GM18508 (cell line): ENCODE results near the gene GNG10.
"Not testable (repeated sequence)": the region's sequence is repeated elsewhere in the genome, so short reads cannot be mapped to it uniquely, and the experiment has no call there.

ENCODE experiments used
- ATAC-seq: cut with Tn5 transposase; IDR thresholded peaks from one replicate; pipeline ENCODE4 v1.9.1; 2021; ENCODE audit warnings: moderate number of reproducible peaks; ENCODE audit not compliant: insufficient read depth, unreplicated experiment

The GNG10 gene

DNA sequence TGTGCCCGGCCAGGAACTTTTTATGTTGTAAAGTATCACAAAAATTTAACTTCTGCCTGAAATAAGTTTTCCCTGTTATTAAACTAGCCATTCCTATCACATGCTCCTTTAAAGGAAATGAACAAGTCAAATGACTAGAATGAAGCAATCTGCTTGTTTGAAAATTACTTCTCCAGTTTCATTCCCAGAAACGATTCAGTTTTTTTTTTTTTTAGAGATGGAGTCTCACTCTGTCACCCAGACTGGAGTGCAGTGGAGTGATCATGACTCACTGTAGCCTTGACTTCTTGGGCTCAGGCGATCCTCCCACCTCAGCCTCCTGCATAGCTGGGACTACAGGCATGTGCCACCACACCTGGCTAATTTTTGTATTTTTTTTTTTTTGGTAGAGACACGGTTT lies 13.3 kb upstream of the GNG10 start:
- no peak for ATAC-seq

DNA sequence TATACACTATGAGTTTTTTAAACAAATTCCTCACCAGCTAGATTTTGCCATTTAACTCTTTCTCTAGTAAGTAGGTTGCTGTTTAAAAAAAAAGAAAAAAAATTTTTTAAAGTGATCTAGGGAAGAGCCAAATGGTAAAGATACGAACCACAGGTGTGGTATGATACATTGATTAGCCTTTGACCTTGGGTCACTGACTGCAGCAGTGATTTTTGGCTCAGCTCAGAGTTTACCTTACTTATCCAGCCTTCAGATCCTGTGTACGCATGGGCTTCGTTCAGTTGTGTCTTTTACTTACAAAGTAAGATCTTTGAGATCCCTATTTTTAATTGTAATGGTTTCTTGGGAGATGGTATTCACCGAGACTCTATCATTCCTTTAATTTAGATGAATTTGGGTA lies 12.4 kb upstream of the GNG10 start:
- ATAC-seq: no peak

DNA sequence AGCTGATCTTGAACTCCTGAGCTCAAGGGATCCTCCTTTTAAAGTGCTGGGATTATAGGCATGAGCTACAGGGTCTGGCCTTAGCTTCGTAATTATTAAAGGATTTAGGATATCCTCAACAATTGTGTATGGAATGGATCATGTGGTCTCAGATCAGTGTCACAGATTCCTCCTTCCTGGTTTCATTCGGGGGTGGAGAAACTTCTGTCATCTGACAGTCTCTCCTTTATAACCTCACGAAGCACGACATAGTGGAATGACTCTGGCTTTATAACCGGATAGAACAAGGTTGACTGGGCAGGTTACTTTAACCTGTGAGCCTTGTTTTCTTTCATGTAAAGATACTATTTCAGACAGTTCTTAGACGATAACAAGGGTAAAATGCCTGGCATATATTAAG lies 4.4 kb upstream of the GNG10 start:
- no peak for ATAC-seq

DNA sequence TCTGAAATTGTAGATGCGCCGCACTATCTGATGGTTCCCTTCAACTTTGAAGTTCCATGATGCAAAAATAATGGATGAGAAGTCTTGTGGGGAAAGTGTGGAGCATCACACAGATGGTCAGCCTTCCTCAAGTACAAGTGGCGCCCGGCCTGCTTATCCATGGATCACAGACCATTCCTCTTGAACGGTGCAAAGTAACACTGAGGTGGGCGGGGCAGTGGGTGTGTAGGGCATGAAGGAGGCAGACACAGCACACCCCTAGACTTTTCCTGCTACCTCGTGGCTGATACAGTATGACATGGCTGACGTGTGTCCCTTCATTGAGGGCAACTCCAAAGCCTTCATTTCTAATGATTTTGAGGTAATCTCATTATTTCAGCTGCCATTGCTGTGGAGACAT lies 2.5 kb upstream of the GNG10 start:
- no peak for ATAC-seq

DNA sequence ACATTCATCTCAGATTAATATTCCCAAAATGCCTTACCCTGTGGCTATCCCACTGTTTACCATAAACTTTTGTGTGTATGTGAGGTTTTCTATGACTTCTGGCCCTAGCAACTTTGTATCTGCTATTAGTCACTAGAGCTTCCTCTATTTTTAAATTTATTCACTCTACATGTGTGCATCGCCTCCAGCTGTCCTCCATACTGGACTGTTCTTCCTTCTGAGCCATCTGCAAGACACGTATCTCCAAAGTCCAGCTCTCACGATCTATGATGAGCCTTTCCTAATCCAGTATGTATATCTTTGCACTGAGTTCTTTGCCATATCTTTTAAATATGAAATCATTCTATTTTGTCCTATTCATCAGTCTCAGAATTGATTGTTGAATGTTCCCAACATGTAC lies 1.7 kb upstream of the GNG10 start:
- no peak for ATAC-seq

DNA sequence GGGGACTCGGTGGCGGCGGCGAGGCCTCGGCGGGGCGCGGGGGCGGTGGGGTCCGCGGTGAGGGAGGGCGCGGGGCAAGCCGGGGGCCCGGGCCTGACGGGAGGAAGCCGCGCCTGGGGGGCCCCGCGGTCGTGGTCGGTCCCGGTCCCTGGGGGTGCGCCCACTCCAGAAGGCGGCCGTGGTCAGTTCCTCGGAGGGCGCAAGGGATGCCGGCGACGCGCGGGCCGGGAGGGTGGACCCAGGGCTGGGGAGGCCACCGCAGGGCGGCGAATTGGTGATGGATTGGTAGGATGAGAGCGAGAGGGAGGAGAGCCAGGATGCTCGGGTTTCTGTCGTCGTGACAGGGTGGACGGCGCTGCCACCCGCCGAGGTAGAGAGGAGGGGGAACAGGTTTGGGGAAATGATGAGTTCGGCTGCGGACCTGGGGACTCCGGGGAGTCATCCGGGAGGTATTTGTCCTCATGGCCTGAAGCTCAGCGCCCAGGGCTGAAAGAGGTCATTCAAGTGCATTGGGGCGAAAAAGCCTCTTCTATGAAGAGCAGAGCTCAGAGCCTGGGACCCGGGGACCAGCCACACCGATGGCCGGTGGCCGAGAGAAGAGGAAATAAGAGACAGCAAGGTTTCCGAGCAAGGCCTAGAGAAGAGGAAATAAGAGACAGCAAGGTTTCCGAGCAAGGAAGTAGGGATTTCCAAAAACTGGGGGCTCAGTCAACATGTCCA lies 557 bp downstream of the GNG10 start:
- ATAC-seq: peak; percentile 26

DNA sequence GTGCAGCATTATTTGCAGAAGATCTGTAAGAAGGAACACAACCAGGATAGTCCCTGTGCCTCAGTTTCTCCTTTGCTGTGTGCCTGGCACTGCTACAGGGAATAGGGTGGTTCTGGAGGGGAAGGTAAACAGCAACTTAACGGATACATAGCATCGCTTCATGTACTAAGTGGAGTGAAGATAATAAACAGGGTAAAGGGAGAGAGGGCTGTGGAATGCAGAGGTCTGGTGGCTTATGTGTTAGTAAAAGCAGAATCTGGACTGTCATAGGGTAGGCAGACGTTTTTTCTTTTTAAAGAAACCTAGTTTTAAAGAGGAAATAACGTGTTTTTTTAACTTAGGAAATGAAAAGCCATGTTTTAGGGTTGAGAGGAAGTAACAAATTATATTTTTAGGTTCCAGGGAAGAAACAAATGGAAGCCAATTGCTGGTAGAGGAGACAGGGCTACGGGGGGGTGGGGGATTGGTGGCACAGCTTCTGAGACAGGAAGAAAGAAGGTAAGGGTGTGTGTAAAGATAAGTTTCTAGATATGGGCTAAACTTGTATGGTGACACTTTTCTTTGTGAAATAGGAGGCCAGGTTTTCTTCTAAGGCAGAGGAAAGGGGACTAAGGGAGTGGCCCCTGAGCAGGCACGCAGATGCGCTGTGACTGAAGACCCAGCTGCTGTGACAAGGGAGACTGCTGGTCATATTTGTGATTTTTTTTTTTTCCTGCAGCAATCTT lies 1.3 kb downstream of the GNG10 start:
- ATAC-seq: no peak

DNA sequence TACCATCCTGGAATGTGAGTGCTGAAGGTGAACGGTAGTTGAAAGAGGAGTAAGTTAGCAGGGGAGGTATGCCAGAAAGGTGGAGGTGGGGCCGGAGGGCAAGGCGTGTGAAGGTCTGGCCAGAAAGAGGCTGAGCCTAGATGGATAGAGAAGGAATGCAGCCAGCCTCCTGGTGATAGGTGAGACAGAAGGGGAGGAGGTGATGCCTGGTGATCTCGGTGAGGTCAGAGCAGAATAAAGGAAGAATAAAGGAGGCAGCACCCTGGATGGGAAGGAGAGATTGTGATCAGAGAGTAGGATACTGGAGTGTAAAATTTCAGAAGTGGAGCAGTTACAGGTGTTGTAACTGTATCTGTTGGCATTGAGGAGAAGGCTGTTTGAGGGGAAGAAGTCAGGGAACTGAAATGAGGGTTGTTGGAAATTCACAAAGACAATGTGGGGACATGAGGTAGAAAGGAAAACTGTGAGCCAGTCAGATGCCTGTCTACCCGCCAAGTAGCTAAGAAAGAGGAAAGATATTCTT lies 2.0 kb downstream of the GNG10 start:
- no peak for ATAC-seq

DNA sequence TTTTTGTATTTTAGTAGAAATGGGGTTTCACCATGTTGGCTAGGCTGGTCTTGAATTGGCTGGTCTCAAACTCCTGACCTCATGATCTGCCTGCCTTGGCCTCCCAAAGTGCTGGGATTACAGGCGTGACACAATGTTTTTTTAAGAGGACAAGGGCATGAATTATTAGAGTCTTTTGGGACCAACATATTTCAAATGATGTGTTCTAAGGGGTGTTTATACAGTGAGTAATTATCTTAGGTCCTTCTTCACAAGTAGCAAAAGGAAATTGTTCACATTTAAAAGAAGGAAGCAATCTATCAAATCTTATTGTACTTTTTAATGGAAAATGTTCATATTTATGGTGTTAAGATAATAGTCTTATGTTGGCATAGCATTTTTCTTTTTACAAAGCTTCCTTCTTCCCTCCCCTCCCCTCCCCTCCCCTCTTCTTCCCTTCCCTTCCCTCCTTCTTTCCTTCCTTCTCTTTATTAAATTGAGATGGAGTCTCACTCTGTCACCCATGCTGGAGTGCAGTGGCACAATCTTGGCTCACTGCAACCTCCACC lies 6.7 kb downstream of the GNG10 start:
- no peak for ATAC-seq

DNA sequence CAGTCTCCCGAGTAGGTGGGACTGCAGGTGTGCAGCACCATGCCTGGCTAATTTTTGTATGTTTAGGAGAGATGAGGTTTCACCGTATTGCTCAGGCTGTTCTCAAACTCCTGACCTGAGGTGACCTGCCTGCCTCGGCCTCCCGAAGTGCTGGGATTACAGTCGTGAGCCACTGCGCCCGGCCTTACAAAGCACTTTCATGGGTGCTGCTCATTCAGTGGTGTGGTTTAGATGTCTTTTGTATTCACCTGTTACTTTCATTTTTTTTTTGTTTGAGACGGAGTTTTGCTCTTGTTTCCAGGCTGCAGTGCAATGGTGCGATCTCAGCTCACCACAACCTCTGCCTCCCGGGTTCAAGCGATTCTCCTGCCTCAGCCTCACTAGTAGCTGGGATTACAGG lies 7.2 kb downstream of the GNG10 start:
- ATAC-seq: not testable (repeated sequence)

DNA sequence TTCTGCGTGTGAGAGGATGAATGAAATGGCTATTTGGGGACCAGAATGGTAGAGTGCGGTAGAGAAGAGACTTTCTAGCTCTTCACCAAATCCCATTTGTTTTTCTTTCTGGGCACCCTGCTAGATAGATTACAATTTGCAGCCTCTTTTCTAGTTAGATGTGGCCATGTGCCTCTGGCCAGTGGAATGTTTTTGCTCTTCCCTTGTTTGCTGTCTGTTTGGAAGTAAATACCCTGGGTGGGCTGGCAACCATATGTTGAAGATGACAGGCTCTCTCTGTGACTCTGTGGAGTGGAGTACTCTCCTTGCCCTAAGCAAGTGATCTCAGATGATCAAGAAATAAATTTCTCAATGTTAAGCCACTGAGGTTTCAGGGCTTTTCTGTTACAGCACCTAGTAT lies 12.9 kb downstream of the GNG10 start:
- ATAC-seq: no peak

DNA sequence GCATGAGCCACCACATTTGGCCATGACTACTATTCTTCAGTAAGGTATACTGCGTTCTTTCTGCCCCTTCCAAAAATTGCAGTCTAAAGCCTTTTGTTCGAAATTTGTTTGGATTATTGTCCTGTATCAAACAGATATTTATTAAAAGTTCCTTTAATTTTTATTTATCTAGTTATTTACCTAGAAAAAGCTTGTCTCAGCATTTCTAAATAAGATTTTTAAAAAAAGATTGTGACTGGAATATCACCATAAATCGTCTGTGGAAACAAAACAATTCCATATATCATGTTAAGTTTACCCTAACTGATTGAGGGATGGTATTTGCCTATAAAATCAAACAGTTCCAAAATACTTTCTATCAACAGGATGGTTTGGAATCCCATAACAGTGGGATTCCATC lies 14.7 kb downstream of the GNG10 start:
- ATAC-seq: no peak

DNA sequence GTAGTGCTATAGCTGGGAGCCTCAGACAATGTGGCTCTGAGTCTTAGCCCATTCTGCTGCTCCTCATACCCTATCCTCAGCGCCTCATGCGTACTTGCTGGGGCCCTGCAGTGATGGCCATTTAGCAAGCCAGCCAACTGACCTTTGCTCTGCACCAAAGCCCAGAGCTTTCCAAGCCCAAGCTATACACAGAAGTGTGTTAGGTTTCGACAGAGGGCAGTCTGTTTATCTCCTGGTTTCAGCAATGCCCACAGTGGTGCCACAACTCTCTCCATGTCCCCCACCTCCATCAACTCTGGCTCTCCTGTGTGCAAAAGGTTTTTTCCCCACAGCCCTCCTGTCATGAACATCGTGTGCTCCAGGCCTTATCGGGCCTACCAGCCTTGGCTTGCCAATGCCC lies 16.9 kb downstream of the GNG10 start:
- no peak for ATAC-seq

DNA sequence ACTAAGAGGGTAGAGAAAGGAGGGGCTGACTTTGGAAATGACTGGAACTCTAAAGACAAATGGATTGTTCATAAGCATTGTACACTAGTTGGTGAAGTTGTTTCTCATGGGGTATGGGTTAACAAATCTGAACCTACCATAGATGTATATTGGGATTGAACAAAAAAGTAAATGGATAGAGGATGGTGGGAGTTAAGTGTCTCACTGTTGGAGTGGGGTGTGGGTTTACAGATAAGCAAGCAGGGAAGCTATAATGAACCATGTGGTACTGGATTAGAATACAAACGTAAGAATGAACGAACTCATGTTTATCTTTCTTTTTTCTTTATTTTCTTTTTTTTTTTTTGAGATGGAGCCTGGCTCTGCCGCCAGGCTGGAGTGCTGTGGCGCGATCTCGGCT lies 17.8 kb downstream of the GNG10 start:
- no peak for ATAC-seq

DNA sequence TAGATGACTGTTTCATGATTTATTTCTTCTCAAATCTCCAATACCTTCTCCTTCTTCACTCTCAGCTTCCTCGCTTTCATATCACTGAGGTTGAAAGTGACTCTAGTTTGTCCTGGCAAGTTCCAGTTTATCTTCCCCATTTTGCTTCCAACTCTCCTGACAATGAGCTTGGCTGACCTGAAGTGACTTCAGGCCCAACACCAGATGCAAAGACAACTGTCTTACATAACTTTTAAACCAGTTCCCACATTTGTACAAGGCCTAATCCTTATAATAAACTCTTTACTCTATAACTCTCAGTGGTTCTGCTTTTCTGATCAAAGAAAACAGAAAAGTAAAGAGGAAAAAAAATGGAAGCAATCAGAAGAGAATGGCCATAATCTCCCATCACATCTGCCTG lies 22.0 kb downstream of the GNG10 start:
- ATAC-seq: no peak

DNA sequence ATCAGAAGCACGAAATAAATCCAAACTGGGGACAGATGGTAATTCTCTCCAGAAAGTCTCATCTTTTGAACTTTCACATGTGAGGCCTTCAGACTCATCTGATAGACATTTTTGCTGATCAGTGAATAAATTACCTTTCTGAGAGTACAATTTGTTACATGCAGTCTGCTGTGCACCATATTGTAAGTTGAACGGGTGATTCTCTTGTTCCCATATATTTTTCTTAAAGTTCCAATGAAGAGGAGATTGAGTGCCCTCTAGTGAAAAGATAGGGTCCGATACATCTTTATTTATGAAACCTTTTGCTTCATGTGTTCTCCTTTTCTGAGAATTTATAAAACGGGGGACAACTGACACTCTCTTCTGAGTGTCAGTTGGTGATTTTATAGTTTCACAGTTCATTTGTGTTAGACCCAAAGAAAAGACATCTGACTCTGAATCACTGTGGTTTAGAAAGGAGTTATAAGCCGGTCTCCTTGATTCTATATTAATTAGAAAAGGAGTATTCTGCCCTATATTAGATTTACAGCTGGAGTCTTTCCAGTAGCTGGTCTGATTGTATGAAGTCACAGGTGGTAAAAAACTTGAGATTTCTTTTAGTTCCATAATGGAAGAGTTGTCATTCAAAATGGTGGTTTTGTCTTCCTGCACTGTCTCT lies 30.4 kb downstream of the GNG10 start:
- no peak for ATAC-seq

DNA sequence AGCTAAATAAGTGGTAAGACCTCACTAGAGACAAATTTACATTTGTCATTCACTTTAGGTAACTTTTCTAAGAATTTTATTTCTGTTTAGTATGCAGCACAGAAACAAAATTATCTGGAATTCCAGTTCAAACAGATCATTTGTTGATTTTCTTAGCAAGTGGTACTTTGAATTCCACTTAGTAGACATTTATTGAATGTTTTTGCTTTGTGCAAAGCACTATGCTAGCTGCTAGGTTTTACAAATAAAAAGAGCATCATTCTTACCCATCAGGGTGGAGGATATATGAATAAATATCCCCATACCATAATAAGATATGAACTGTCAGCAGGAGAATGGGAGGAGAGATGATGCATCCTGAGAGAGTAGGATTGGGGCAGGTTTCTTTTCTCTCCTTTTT lies 35.4 kb downstream of the GNG10 start:
- ATAC-seq: no peak

DNA sequence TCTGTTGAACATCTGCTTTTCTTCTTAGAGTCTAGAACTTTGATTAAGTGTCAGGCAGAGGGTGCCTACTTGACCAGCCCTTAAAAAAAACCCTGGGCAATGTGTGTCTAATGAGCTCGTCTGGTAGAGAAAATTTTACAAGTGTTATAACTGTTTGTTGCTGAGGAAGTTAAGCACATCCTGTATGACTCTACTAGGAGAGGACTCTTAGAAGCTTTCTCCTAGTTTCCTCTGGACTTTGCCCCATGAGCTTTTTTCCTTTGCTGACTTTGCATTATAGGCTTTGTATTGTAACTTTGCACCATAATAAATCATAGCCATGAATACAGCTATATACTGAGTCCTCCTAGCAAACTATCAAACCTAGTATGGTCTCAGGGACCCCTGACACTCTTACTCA lies 39.4 kb downstream of the GNG10 start:
- ATAC-seq: no peak

DNA sequence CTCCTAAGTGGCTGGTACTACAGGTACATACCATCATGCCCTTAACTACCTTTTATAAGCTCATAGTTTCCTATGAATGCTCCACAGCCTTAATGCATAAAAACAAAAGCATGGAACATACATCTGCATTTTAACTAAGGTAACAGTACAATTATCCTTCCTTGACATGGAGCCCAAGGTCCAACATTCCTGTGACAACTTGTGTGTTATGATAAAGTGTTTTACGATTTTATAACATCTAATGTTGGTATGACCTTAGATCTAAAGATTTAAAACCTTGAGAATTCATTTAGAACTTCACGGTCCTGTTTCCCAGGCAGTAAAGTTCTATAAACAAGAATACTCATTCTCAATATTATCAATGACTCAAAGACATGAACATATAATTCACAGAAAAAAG lies 43.1 kb downstream of the GNG10 start:
- ATAC-seq: no peak

DNA sequence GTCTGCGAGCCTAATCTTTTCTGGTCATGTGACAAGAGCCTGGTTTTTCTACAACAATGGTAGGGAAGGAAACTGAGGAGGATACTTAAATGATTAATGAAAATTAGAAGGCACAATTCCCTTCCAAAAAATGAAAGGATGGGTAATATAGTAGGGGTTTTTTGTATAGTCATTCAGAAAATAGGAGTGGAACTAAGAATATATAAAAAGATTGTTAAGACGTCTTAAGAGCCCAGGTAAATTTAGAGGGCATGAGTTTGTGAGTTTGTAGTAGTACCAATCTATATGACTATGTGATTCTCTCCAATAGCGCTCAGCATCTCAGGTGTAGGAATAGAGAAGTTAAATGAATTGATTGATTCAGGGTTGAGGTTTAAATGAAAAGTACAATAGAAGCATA lies 50.1 kb downstream of the GNG10 start:
- ATAC-seq: no peak

DNA sequence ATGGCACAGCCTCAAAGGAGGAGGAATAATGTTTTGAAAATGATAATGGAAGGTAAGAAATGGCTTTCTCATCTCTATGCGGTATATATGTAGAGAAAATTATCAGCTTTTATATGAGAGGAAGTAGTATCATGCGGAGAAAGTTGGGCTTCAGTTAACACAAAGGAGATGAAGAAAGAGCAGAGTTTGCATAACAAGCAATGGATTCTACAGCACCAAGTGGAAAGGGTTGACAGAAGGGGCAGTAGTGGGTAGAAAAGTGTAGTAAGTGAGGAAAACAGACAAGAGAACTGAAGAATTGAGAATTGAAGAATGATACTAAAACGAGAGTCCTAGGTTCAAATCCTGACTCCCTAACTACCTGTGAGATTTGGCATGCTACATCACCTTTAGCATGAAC lies 51.0 kb downstream of the GNG10 start:
- no peak for ATAC-seq
